PC-3 (cell line): ENCODE data around the gene EEF1A2. TPM values are rescaled to one million over a fixed set of nuclear protein-coding genes. Genes with fewer than 3 reads are reported as not detected.

ENCODE experiments used
- ATAC-seq: fragments of 200-7000 bp; cut with Tn5 transposase; 2 replicates; pipeline ENCODE4 v1.9.1; 2020; ENCODE audit warnings: mild to moderate bottlenecking, moderate library complexity
- BruUV-seq: library from RNA; stranded (reverse); fragments of 400-500 nt; replicated peaks from 2 replicates; lab custom pipeline; 2021; lab: Mats Ljungman, UMichigan
- CTCF ChIA-PET: fragments of 300-600 bp; sonication (Branson Sonifier 250); formaldehyde crosslinking; loops from one replicate; lab custom pipeline; 2022; ENCODE audit warnings: antibody characterized with exemption; lab: Charles Lee
- POLR2A ChIA-PET: fragments of 300-600 bp; sonication (Branson Sonifier 250); formaldehyde crosslinking; loops from one replicate; lab custom pipeline; 2022; ENCODE audit warnings: antibody characterized with exemption; ENCODE audit not compliant: unreplicated experiment; lab: Charles Lee
- DNase-seq: peaks from one replicate; pipeline ENCODE4 v3.0.0-alpha.2; 2015
- H2AFZ ChIP-seq: fragments of 300-600 bp; sonication (generic); 2 replicates; pipeline ENCODE4 v1.6.0; 2016; ENCODE audit warnings: antibody characterized with exemption, low read length
- H3F3A ChIP-seq: fragments of 300-600 bp; sonication (generic); one replicate; pipeline ENCODE4 v1.6.0; 2017; ENCODE audit warnings: antibody characterized with exemption, low read length, control low read depth, mild to moderate bottlenecking; ENCODE audit not compliant: unreplicated experiment
- H3K27ac ChIP-seq: fragments of 300-600 bp; sonication (generic); 2 replicates; pipeline ENCODE4 v1.5.1; 2016; ENCODE audit warnings: mild to moderate bottlenecking, low read length
- H3K27me3 ChIP-seq: fragments of 300-600 bp; sonication (generic); 2 replicates; pipeline ENCODE4 v1.6.1; 2016; ENCODE audit warnings: low read length, mixed read lengths
- H3K36me3 ChIP-seq: fragments of 300-600 bp; sonication (generic); 2 replicates; pipeline ENCODE4 v1.6.1; 2016; ENCODE audit warnings: low read depth, mixed run types, low read length, mixed read lengths
- H3K4me1 ChIP-seq: fragments of 300-600 bp; sonication (generic); 2 replicates; pipeline ENCODE4 v1.5.1; 2016; ENCODE audit warnings: low read length; ENCODE audit not compliant: insufficient read depth
- H3K4me2 ChIP-seq: fragments of 300-600 bp; sonication (generic); 2 replicates; pipeline ENCODE4 v1.6.0; 2016; ENCODE audit warnings: low read length
- H3K4me3 ChIP-seq: fragments of 300-600 bp; sonication (generic); 2 replicates; pipeline ENCODE4 v1.5.1; 2016; ENCODE audit warnings: mild to moderate bottlenecking, low read length, mixed read lengths
- H3K79me2 ChIP-seq: fragments of 300-600 bp; sonication (generic); 2 replicates; pipeline ENCODE4 v1.6.1; 2017; ENCODE audit warnings: low read length, mixed read lengths
- H3K9ac ChIP-seq: fragments of 300-600 bp; sonication (generic); 2 replicates; pipeline ENCODE4 v1.6.0; 2016; ENCODE audit warnings: mild to moderate bottlenecking, low read length
- H3K9me2 ChIP-seq: fragments of 300-600 bp; sonication (generic); replicated peaks from 2 replicates; pipeline ENCODE4 v1.6.1; 2016; ENCODE audit warnings: mixed run types, low read length, mixed read lengths
- H3K9me3 ChIP-seq: fragments of 300-600 bp; sonication (generic); 2 replicates; pipeline ENCODE4 v1.6.1; 2016; ENCODE audit warnings: low read length, mixed read lengths
- H4K20me1 ChIP-seq: fragments of 300-600 bp; sonication (generic); 2 replicates; pipeline ENCODE4 v1.6.1; 2016; ENCODE audit warnings: low read length, mixed read lengths
- CTCF ChIP-seq: fragments of 300-600 bp; sonication (generic); conservative IDR thresholded peaks from 2 replicates; pipeline ENCODE4 v1.5.1; 2017; ENCODE audit warnings: antibody characterized with exemption, low read depth, mild to moderate bottlenecking, low read length
- EZH2 ChIP-seq: fragments of 300-600 bp; sonication (generic); IDR thresholded peaks from one replicate; pipeline ENCODE4 v1.6.1; 2017; ENCODE audit warnings: antibody characterized with exemption, mild to moderate bottlenecking, low read length; ENCODE audit not compliant: unreplicated experiment
- EZH2phosphoT487 ChIP-seq: fragments of 300-600 bp; sonication (generic); IDR thresholded peaks from 2 replicates; pipeline ENCODE4 v1.6.1; 2018; ENCODE audit warnings: mild to moderate bottlenecking, antibody characterized with exemption, low read length, borderline replicate concordance
- intact Hi-C: fragments of 100-400 bp; cut with micrococcal nuclease; formaldehyde crosslinking; loops from 2 replicates; pipeline ENCODE4 v1.9.0; 2023
- total RNA-seq: library from RNA; depleted of rRNA; stranded (reverse); fragments of >200 nt; gene quantifications from 2 replicates; pipeline ENCODE4 v1.2.3, GENCODE V29; 2014

The EEF1A2 gene
- total RNA-seq, 1 experiment from 2014 or later: 463 TPM

DNA sequence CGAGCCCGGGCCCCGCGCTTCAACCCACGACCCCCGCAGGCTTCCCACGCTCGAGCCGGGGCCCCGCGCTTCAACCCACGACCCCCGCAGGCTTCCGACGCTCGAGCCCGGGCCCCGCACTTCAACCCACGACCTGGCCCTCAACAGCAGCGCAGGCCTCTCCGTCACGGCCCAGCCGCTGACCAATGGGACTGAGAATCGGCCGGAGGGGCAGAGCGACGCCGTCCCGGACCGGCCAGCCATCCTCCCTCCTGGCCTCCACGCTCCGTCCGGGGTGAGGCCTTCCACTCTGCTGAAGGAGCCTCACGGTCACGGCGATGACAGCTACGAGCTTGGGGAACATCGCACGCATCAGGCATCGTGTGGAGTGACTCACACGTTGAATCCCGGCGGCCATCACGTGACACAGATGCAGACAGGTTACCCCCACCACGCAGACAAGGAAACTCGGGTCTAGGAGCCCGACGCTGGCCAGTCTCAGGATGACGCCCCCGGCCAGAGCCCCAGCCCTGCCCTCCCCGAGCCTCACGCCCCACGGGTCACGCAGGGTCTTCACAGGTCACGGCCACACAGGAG, 32.5 kb downstream of the EEF1A2 start:
- H3K9me3 ChIP-seq: no peaks in the 10 kb centered on the region
- no peaks in the 10 kb centered on the region for H3F3A ChIP-seq
- no peak for ATAC-seq
- no peak overlapping the region for H3K9ac ChIP-seq
- H3K4me3 ChIP-seq: no peak overlapping the region
- peaks cover 81% of the 10 kb centered on the region for H3K27me3 ChIP-seq
- no peak overlapping the region for H3K4me2 ChIP-seq
- no peak for DNase-seq
- no TSS peak for BruUV-seq
- no peak for TF ChIP-seq CTCF
- no peak for TF ChIP-seq EZH2
- no peak for TF ChIP-seq EZH2phosphoT487
- intact Hi-C loops: no loop called here
- no peaks in the 10 kb centered on the region for H3K79me2 ChIP-seq
- ChIA-PET CTCF (no interaction called here), POLR2A (no interaction called here)
- no peaks in the 10 kb centered on the region for H3K4me1 ChIP-seq
- H3K36me3 ChIP-seq: no peaks in the 10 kb centered on the region
- H2AFZ ChIP-seq: no peak overlapping the region
- H3K9me2 ChIP-seq: no peaks in the 10 kb centered on the region
- no peak overlapping the region for H3K27ac ChIP-seq
- H4K20me1 ChIP-seq: no peaks in the 10 kb centered on the region

DNA sequence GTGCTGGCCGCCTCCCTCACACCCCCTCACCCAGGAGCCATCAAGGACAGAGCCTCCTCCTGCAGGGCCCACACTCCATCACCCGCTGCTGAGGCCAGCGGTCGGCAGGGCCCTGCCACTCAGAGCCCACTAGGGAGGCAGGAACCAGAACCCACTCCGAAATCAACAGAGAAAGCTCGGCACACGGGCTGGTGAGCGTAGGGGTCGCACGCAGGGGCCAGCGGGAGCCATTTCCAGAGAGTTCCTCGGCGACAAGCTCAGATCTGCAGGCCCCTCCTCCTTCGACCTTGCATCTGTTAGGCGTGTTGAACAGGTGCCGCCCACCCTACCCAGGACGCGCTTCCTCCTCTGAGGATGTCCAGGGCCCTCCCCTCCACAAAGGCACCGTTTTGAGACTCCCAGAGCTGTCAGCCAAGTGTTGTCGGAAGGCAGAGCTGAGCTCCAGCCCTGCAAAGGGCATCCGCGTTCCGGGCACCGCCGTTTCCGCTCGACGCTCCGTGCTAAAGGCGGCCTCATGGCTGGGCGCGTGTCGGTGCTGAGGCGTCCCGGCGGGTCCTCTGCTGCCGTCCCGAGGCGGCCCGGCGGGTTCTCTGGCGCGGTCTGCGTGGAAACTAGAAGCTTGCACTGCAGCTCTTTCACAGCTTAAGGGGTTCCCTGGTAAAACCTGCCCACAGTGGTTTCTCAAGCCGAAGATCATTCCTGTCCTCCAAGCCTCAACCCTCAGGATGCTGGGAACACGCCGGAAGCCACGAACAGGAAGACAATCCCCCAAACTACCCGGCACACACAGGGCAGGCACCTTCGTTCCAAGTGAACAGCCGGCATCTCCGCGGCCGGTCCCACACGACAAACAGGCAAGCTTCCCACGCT, 33.3 kb downstream of the EEF1A2 start:
- BruUV-seq: no TSS peak
- Histone ChIP-seq H3K4me3 (no peak overlapping the region), H4K20me1 (no peaks in the 10 kb centered on the region), H2AFZ (no peak overlapping the region), H3K4me2 (no peak overlapping the region), H3K9me3 (no peaks in the 10 kb centered on the region), H3K79me2 (no peaks in the 10 kb centered on the region), H3K27ac (no peak overlapping the region), H3F3A (no peaks in the 10 kb centered on the region), H3K9ac (no peak overlapping the region), H3K9me2 (no peaks in the 10 kb centered on the region), H3K4me1 (no peaks in the 10 kb centered on the region), H3K27me3 (peaks cover 81% of the 10 kb centered on the region), H3K36me3 (no peaks in the 10 kb centered on the region)
- TF ChIP-seq EZH2: no peak
- intact Hi-C loops: no loop called here
- ChIA-PET POLR2A (no interaction called here), CTCF (no interaction called here)
- no peak for ATAC-seq
- no peak for DNase-seq

- no peaks in the 10 kb centered on the region for H3F3A ChIP-seq
- no peaks in the 10 kb centered on the region for H3K9me3 ChIP-seq
- no peaks in the 10 kb centered on the region for H3K4me1 ChIP-seq
- TF ChIP-seq CTCF (no peak), EZH2phosphoT487 (no peak), EZH2 (no peak)
- BruUV-seq: no TSS peak
- intact Hi-C loops: no loop called here
- H4K20me1 ChIP-seq: no peaks in the 10 kb centered on the region
- no peak overlapping the region for H2AFZ ChIP-seq
- H3K4me3 ChIP-seq: no peak overlapping the region
- POLR2A ChIA-PET: no interaction called here
- no peak for DNase-seq
- H3K9ac ChIP-seq: no peak overlapping the region
- no peaks in the 10 kb centered on the region for H3K9me2 ChIP-seq
- H3K36me3 ChIP-seq: no peaks in the 10 kb centered on the region
- no peak overlapping the region for H3K4me2 ChIP-seq
- no peaks in the 10 kb centered on the region for H3K79me2 ChIP-seq
- no peak overlapping the region for H3K27ac ChIP-seq
- CTCF ChIA-PET: no interaction called here
- no peak for ATAC-seq
- H3K27me3 ChIP-seq: peaks cover 87% of the 10 kb centered on the region
Observed at GRCh38 chr20:63464289-63464635, 34.6 kb downstream of the EEF1A2 start.
